Body of pancreas (tissue), 4 donors: ENCODE results near the gene DSCAM. TPM values are rescaled to one million over a fixed set of nuclear protein-coding genes. Genes with fewer than 3 reads are reported as not detected.

Source experiments
- ATAC-seq: fragments of 150-250 bp; one replicate; pipeline ENCODE4 v1.9.1; 2016
- DNase-seq, 4 donors: peaks; one replicate each; pipeline ENCODE4 v3.0.0-alpha.2; 2019
- H3K27ac ChIP-seq, 4 donors: fragments of 200-600 bp; sonication (generic); 1 replicate in 3 of 4; 2 replicates in 1 of 4; pipeline versions ENCODE4 v1.5.1 to v1.6.1; 2016 to 2019; ENCODE audit warnings: mild to moderate bottlenecking in 1 of 4, mixed read lengths in 1 of 4, moderate library complexity in 1 of 4
- H3K27me3 ChIP-seq, 2 donors: fragments of 200-600 bp; sonication (generic); one replicate each; pipeline ENCODE4 v1.6.0; 2016; ENCODE audit warnings: mild to moderate bottlenecking in 1 of 2
- H3K36me3 ChIP-seq, 2 donors: fragments of 200-600 bp; sonication (generic); replicated peaks in 1 of 2; 2 replicates each; pipeline ENCODE4 v1.5.1; 2016; ENCODE audit warnings: low read depth in 2 of 2; ENCODE audit not compliant: insufficient read depth in 1 of 2
- H3K4me1 ChIP-seq: fragments of 200-600 bp; sonication (generic); one replicate; pipeline ENCODE4 v1.6.0; 2016
- H3K4me3 ChIP-seq, 2 donors: fragments of 200-600 bp; sonication (generic); 1 replicate in 1 of 2; 2 replicates in 1 of 2; pipeline ENCODE4 v1.5.1; 2016 to 2019
- H3K9me3 ChIP-seq, 3 donors: fragments of 200-600 bp; sonication (generic); 1 replicate in 2 of 3; 2 replicates in 1 of 3; pipeline ENCODE4 v1.5.1; 2016
- CTCF ChIP-seq, 7 experiments: fragments of 450-650 bp in 4 of 7; fragments of 200-600 bp in 3 of 7; sonication (generic) in 3 of 7; IDR thresholded peaks; one replicate each; pipeline ENCODE4 v1.5.1; 2016 to 2019; ENCODE audit warnings: antibody characterized with exemption in 7 of 7
- POLR2A ChIP-seq, 3 donors: fragments of 450-650 bp; IDR thresholded peaks; one replicate each; pipeline ENCODE4 v1.6.1; 2016; ENCODE audit warnings: antibody characterized with exemption in 3 of 3, mild to moderate bottlenecking in 2 of 3
- WGBS, 2 donors: methylation state at CpG; one replicate each; pipeline ENCODE4 v1.1.5; 2017; 5-methylcytosine and 5-hydroxymethylcytosine counted together
- intact Hi-C: fragments of 100-400 bp; cut with DNase I; formaldehyde crosslinking; loops from one replicate; pipeline ENCODE4 v1.15.1; 2023
- total RNA-seq, 2 donors: library from RNA; depleted of rRNA; stranded (reverse); fragments of >200 nt; gene quantifications; one replicate each; pipeline ENCODE4 v1.1.0, GENCODE V29; 2016

The DSCAM gene
- total RNA-seq, 2 donors from 2014 or later, result 0.26 TPM; not detected in 1

GRCh38 chr21:40819071-40819900 is 27.7 kb downstream of the DSCAM start:
- Histone ChIP-seq H3K9me3 (no peaks in the 10 kb centered on the region), H3K36me3 (no peaks in the 10 kb centered on the region), H3K4me3 (no peak overlapping the region), H3K27ac (no peak overlapping the region), H3K4me1 (no peaks in the 10 kb centered on the region), H3K27me3 (no peaks in the 10 kb centered on the region)
- intact Hi-C loops, result no loop called here
- DNase-seq (no peak), ATAC-seq (no peak)
- no peak for TF ChIP-seq CTCF (IDR thresholded peaks at IDR 0.05)
- TF ChIP-seq POLR2A (IDR thresholded peaks at IDR 0.05), result no peak
- 66 to 68% methylated on average over 7 of the region's 7 CpGs for WGBS, 2 donors

GRCh38 chr21:40813918-40814317 is 33.0 kb downstream of the DSCAM start:
- H3K4me1 ChIP-seq, result no peaks in the 10 kb centered on the region
- intact Hi-C loops, result no loop called here
- 75 to 76% methylated on average over 4 of the region's 4 CpGs for WGBS, 2 donors
- no peak overlapping the region for H3K4me3 ChIP-seq
- DNase-seq (no peak), ATAC-seq (no peak)
- H3K27ac ChIP-seq, result no peak overlapping the region
- no peaks in the 10 kb centered on the region for H3K36me3 ChIP-seq
- no peaks in the 10 kb centered on the region for H3K27me3 ChIP-seq
- H3K9me3 ChIP-seq, result no peaks in the 10 kb centered on the region
- TF ChIP-seq CTCF (IDR thresholded peaks at IDR 0.05) (no peak), POLR2A (IDR thresholded peaks at IDR 0.05) (no peak)

GRCh38 chr21:40809673-40810197 is 37.2 kb downstream of the DSCAM start:
- H3K9me3 ChIP-seq, result no peaks in the 10 kb centered on the region
- no peaks in the 10 kb centered on the region for H3K27me3 ChIP-seq
- no peak overlapping the region for H3K27ac ChIP-seq
- intact Hi-C loops, result no loop called here
- H3K4me3 ChIP-seq, result no peak overlapping the region
- ATAC-seq, result no peak
- WGBS, 2 donors, result 76 to 80% methylated on average over 7 of the region's 7 CpGs
- H3K36me3 ChIP-seq, result no peaks in the 10 kb centered on the region
- DNase-seq, result no peak
- H3K4me1 ChIP-seq, result no peaks in the 10 kb centered on the region
- no peak for TF ChIP-seq POLR2A (IDR thresholded peaks at IDR 0.05)
- no peak for TF ChIP-seq CTCF (IDR thresholded peaks at IDR 0.05)

- Histone ChIP-seq H3K27me3 (no peaks in the 10 kb centered on the region), H3K4me3 (no peak overlapping the region), H3K27ac (no peak overlapping the region), H3K36me3 (no peaks in the 10 kb centered on the region), H3K9me3 (peaks cover 0 to 15% (median 0%) of the 10 kb centered on the region in 3 donors), H3K4me1 (no peaks in the 10 kb centered on the region)
- DNase-seq, result no peak
- intact Hi-C loops, result no loop called here
- TF ChIP-seq POLR2A (IDR thresholded peaks at IDR 0.05) (no peak), CTCF (IDR thresholded peaks at IDR 0.05) (no peak)
- ATAC-seq, result no peak
- 35 to 41% methylated on average over 3 of the region's 3 CpGs for WGBS, 2 donors
These were observed 43.9 kb downstream of the DSCAM start for GRCh38 chr21:40803101-40803500.
